ENCODE results near the gene CD36. TPM values are rescaled to one million over a fixed set of nuclear protein-coding genes. Genes with fewer than 3 reads are reported as not detected.

Gene CD36
- total and polyA plus RNA-seq, 2 of the 8 experiments (the other 6 are each of a cell fraction or from before 2014, with no cell fraction given), result 0.33 to 0.60 TPM

GRCh38 chr7:80662252-80662651 lies 23.8 kb downstream of the CD36 start:
- Histone ChIP-seq H2BK5ac (ENCODE audit: low read depth, low read length) (no peak overlapping the region), H3K18ac (ENCODE audit: extremely low read depth, low read length) (no peak overlapping the region), H3K79me1 (ENCODE audit: low read depth, low read length) (no peaks in the 10 kb centered on the region), H3K9ac (replicated peaks in 1 of 4; ENCODE audit: extremely low read depth in 1 of 4, low read depth in 3 of 4, low read length in 3 of 4) (no peak overlapping the region), H3K23me2 (ENCODE audit: low read depth, low read length) (no peaks in the 10 kb centered on the region; the same call in 1 of the 2 replicates), H3K4me1 (replicated peaks in 1 of 4; ENCODE audit: control insufficient read depth in 3 of 4, insufficient read depth in 4 of 4, low read length in 3 of 4) (no peaks in the 10 kb centered on the region), H2BK20ac (ENCODE audit: low read length) (no peak overlapping the region), H2AK5ac (ENCODE audit: low read depth, low read length) (no peak overlapping the region), H3K79me2 (ENCODE audit: control insufficient read depth in 1 of 2, insufficient read depth in 2 of 2, low read length in 2 of 2) (no peaks in the 10 kb centered on the region), H2BK15ac (ENCODE audit: low read length) (no peak overlapping the region), H3K4me2 (ENCODE audit: insufficient read depth in 1 of 2, low read depth in 2 of 2, low read length in 2 of 2) (no peak overlapping the region), H3K36me3 (ENCODE audit: control insufficient read depth in 2 of 4, insufficient read depth in 4 of 4, low read length in 3 of 4) (no peaks in the 10 kb centered on the region), H4K5ac (ENCODE audit: insufficient read length, low read depth, low read length) (no peak overlapping the region), H2BK120ac (replicated peaks; ENCODE audit: low read depth, low read length) (no peak overlapping the region), H4K8ac (ENCODE audit: extremely low read depth, insufficient read depth, low read length) (no peak overlapping the region; the same call in 1 of the 2 replicates), H3K14ac (ENCODE audit: insufficient read length) (no peak overlapping the region), H3K4ac (replicated peaks; ENCODE audit: insufficient read length, low read depth, low read length) (no peak overlapping the region), H3K23ac (ENCODE audit: insufficient read length) (no peak overlapping the region), H3K27me3 (replicated peaks in 1 of 4; ENCODE audit: control insufficient read depth in 3 of 4, extremely low read depth in 1 of 4, insufficient read depth in 3 of 4, low read length in 3 of 4) (no peaks in the 10 kb centered on the region), H2AFZ (ENCODE audit: low read length) (no peak overlapping the region), H4K20me1 (replicated peaks in 1 of 2; ENCODE audit: control insufficient read depth in 1 of 2, insufficient read depth in 2 of 2, low read length in 2 of 2) (no peaks in the 10 kb centered on the region), H2BK12ac (ENCODE audit: low read depth, low read length) (no peak overlapping the region), H3K9me3 (ENCODE audit: insufficient read depth in 2 of 2, low read depth in 1 of 2, low read length in 1 of 2) (no peaks in the 10 kb centered on the region), H3K27ac (ENCODE audit: low read depth, low read length) (no peak overlapping the region), H3K4me3 (ENCODE audit: extremely low read depth in 1 of 4, insufficient read depth in 2 of 4, low read depth in 3 of 4, low read length in 4 of 4) (no peak overlapping the region), H4K91ac (replicated peaks; ENCODE audit: insufficient read length, low read length) (no peak overlapping the region), H3K56ac (replicated peaks; ENCODE audit: insufficient read length, low read depth, low read length) (no peak overlapping the region)
- CTCF ChIA-PET (ENCODE audit: partially characterized antibody), result interaction anchor here (0.5 to 3.3 kb wide), 23 partner anchors 11 to 1430 kb away, joined by 3 to 21 read pairs (median 3); no protein-coding TSS in a partner anchor
- POLR2A ChIA-PET (ENCODE audit: partially characterized antibody), result no interaction called here
- DNase-seq (ENCODE audit: low read depth in 1 of 2, low spot score in 2 of 2), result no peak
- no peak for FAIRE-seq
- WGBS, 2 experiments (ENCODE audit: extremely low coverage in 1 of 2, insufficient coverage in 1 of 2, insufficient read length in 1 of 2, insufficient replicate concordance in 2 of 2, low coverage in 1 of 2, low lambda C conversion rate in 2 of 2, missing lambda C conversion rate in 1 of 2), result 96% methylated on average over 13 of the region's 13 CpGs; no CpG with 5 or more reads in 1 of the 2 experiments
- TF ChIP-seq POLR2AphosphoS5 (IDR thresholded peaks at IDR 0.05; ENCODE audit: low read depth, low read length) (no peak), TBP (IDR thresholded peaks at IDR 0.05; ENCODE audit: low read depth, low read length) (no peak), CREB1 (IDR thresholded peaks at IDR 0.05) (no peak), SAP30 (IDR thresholded peaks at IDR 0.05; ENCODE audit: insufficient read depth, insufficient replicate concordance, low read length) (no peak), POU5F1 (IDR thresholded peaks at IDR 0.05; ENCODE audit: low read depth, low read length) (no peak), CTBP2 (IDR thresholded peaks at IDR 0.05; ENCODE audit: borderline replicate concordance, insufficient read depth, insufficient read length, low read length) (no peak), JUND (IDR thresholded peaks at IDR 0.05; ENCODE audit: low read length) (no peak), ASH2L (IDR thresholded peaks at IDR 0.05; ENCODE audit: low read length) (no peak), USF2 (IDR thresholded peaks at IDR 0.05; ENCODE audit: low read length) (no peak), HDAC2 (IDR thresholded peaks at IDR 0.05; ENCODE audit: borderline replicate concordance in 1 of 2, low read depth in 2 of 2, low read length in 2 of 2) (no peak), NRF1 (IDR thresholded peaks at IDR 0.05; ENCODE audit: low read depth, low read length) (no peak)

All from H1 (cell line).